GM21576 (cell line): ENCODE results near the gene FTH1.

Experiments
- ATAC-seq: cut with Tn5 transposase; IDR thresholded peaks from one replicate; pipeline ENCODE4 v1.9.1; 2021; ENCODE audit warnings: mild to moderate bottlenecking, moderate library complexity; ENCODE audit not compliant: unreplicated experiment

The FTH1 gene

DNA sequence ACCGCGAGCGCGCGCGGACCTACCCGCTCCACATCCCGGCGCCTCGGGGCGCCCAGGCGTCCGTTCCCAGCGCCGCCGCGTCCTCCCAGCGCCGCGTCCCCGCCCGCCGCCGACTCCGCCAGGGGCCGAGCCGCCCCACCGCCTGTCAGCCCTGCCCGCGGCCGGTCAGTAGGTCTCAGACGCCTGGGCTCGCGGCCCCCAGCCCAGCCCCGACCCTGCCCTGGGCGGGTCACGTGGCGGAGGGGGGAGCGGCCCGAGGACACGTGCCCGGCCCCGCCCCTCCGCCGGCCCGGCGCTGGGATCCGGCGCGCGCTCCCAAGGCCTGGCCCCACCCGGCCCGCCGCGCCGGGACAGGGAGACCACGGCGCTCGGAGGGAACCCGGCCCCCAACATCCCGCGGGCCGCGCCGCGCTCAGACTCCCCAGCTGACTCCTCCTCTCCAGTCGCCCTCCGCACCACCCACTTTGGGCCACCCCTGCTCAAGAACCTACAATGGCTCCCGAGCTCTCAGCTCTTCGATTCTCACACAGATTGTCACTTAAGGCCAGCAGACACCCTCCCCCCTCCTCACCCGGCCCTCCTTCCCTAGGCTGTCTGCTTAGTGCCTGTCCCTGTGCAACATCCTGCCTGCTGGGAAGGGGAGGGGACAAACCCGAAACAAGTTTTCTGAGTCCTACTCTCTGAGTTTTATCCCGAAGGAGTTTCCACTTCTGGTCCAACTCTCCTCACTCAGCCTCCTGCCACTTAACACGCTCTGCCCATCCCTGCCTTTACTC lies 49.9 kb downstream of the FTH1 start, which contains the start of gene RAB3IL1:
Gene RAB3IL1 (minus strand): TSS at position 233 of the 776 bp plus-strand sequence. CDS start 199 bp downstream, at position 34.
- no peak for ATAC-seq

DNA sequence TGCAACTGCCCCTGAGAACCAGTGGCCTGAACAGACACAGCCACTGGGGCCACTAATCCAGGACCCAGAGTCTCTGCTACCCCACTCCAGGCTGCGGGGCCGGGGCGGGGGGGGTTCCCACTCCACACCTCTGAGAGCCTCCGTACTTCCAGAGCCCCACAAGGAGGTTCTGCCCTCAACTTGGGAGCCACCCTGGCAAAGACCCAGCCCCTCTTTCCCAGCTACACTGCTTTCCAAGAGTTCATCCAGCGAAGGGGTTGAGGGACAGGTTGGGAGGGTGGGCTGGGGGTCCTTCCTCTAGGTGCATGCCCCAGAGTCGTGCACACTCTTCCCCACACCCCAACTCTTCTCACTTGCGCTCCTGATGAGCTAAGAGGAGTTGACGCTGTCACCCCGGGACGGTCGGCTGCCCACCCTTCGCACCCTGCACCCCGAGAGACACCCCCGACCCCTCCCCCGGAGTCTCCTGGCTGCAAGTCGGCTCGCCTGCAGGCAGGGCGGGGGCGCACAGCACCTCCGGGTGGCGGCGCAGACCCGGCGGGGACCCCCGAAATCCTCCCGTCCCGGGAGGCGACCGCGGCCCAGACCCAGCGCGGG lies 50.6 kb downstream of the FTH1 start:
- ATAC-seq = no peak

DNA sequence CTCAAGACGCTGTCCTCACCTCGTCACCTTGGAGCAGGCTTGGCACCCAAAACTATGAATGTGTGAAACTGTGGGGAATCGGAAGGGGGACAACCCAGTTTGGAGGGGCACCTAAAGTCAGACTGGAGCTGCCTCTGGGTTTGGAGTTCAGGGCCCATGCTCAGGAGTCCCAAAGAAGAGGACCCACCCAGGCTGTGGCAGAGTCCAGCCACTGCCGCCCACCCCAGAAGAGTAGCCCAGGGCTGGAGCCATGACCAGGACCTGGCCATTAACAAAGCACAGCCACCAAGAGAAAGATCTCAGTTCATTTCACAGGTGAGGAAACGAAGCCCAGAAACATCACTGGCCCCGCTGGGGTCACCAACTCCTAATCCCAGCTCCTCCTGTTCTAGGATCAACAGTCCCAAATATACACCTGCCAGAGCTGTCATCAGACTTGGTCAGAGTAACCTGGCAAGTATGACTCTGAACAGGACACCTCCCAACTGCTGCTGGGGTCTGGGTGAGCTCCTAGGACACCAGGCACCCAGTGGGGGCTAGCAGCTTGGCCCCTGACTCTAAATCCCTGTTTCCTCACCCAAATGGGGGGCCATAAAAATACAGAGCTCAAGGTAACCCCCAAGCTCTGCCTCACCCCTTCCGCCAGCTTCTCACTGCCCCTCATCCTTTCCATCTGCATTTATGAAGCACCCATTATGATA lies 52.8 kb downstream of the FTH1 start:
- no peak for ATAC-seq
